DOHH2 (cell line): ENCODE data around the gene YIPF6.

Source experiments
- CTCF ChIP-seq: fragments of 200-600 bp; sonication (generic); IDR thresholded peaks from one replicate; pipeline ENCODE4 v1.5.1; 2014; ENCODE audit warnings: antibody characterized with exemption, mild to moderate bottlenecking, low read depth, low read length; ENCODE audit not compliant: poor library complexity, severe bottlenecking
- EZH2phosphoT487 ChIP-seq: fragments of 200-600 bp; sonication (generic); IDR thresholded peaks from 2 replicates; pipeline ENCODE4 v1.6.1; 2017; ENCODE audit warnings: borderline replicate concordance, mild to moderate bottlenecking, antibody characterized with exemption, low read length, moderate library complexity, mixed read lengths

GRCh38 chrX:68568136-68568535 lies 69.3 kb downstream of the YIPF6 start:
- TF ChIP-seq CTCF, result no peak
- no peak for TF ChIP-seq EZH2phosphoT487
